ENCODE results near the gene NAT14. TPM values are rescaled to one million over a fixed set of nuclear protein-coding genes. Genes with fewer than 3 reads are reported as not detected.
A peak's percentile ranks its signal among the peaks of the same experiment; 100 is the strongest.

NAT14 gene
- polyA plus RNA-seq, 1 of the 3 experiments (the other 2 are of a cell fraction), result 89.9 TPM

DNA sequence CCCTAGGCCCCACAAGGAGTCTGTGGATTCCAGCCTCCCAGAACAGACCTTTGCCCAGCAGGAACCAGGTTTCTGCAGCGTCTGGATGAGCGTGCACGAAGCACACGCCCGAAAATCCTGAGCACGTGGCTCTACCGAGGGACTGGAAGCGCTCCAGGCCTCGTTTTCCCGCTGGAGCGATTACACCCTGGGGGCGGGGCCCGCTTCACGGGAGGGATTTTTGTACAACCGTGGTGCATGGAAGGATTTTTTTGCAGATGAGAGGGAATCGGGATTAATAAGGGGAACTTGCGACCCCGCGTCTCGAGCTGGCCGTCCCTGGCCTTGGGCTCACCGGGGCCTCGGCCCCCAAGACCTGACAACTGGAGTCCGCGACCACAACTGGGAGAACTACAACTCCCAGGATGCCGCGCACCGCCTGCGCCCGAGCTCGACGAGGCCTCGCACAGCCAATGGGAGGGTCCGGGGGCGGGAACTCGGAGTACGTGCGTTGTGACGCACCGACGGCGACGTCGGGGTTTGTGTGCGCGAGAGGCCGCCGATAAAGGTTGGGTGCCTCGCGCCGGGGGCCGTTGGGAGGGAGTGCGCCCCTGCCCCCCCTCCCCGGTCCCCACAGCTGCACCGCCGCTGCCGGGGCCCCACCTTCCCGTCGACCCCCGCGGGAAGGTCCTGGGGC is 8.8 kb upstream of the NAT14 start, which contains the start of gene ZNF628:
Gene ZNF628, plus strand, starts transcription at position 518 of the 676 bp plus-strand sequence. CDS start 3,294 bp downstream, outside the sequence.
- Histone ChIP-seq H3F3A (replicated peaks; ENCODE audit: insufficient read depth) (peaks cover 11% of the 10 kb centered on the region), H3K4me1 (ENCODE audit: control insufficient read depth in 1 of 2, insufficient read depth in 2 of 2, low read depth in 1 of 2, low read length in 1 of 2) (peaks cover 11 to 16% of the 10 kb centered on the region in 2 experiments; a peak in 2 of 4 replicates), H3K9me3 (no peaks in the 10 kb centered on the region), H3K9ac (peak within 1 kb of the TSS; percentile 59), H3K27me3 (ENCODE audit: insufficient read depth) (no peaks in the 10 kb centered on the region), H2AFZ (ENCODE audit: low read depth) (peak within 1 kb of the TSS; percentile 89), H3K9me2 (no peaks in the 10 kb centered on the region), H3K4me2 (peak within 1 kb of the TSS; percentile 91), H4K20me1 (ENCODE audit: insufficient read depth) (no peaks in the 10 kb centered on the region), H3K4me3 (ENCODE audit: low read depth in 2 of 2, low read length in 1 of 2) (peak within 1 kb of the TSS; percentile 56 to 79), H3K79me2 (ENCODE audit: insufficient read depth) (peaks cover 31% of the 10 kb centered on the region), H3K27ac (ENCODE audit: low read depth in 2 of 2, low read length in 1 of 2) (peak within 1 kb of the TSS; percentile 64 to 91), H3K36me3 (replicated peaks in 1 of 2; ENCODE audit: control insufficient read depth in 1 of 2, insufficient read depth in 2 of 2, low read length in 1 of 2) (peaks cover 0 to under 1% of the 10 kb centered on the region in 2 experiments)
- ChIA-PET POLR2A (interaction anchor here (0.6 to 2.0 kb wide), 13 partner anchors 9 to 248 kb away, joined by 3 to 15 read pairs (median 4); partner anchors contain the start of genes FIZ1, ISOC2, NAT14 and TMEM238), CTCF (interaction anchor here (0.6 to 7.8 kb wide), 13 partner anchors 9 to 335 kb away, joined by 3 to 46 read pairs (median 4); partner anchors contain the start of genes NAT14 and ZNF524)
- DNase-seq, result peak; percentile 96
- WGBS (ENCODE audit: low lambda C conversion rate), result 9% methylated on average over 10 of the region's 61 CpGs
- no peak for TF ChIP-seq SIN3A (IDR thresholded peaks at IDR 0.05; ENCODE audit: borderline replicate concordance, low read depth, low read length)
- peak; percentile 89 for TF ChIP-seq CHD2 (IDR thresholded peaks at IDR 0.05; ENCODE audit: low read length, partially characterized antibody)
- no peak for TF ChIP-seq USF2 (IDR thresholded peaks at IDR 0.05; ENCODE audit: borderline replicate concordance, low read depth, low read length)
- no peak for TF ChIP-seq YY1 (IDR thresholded peaks at IDR 0.05; ENCODE audit: low read depth)
- TF ChIP-seq ZBTB33 (IDR thresholded peaks at IDR 0.05; ENCODE audit: borderline replicate concordance, low read depth), result 0 out of 2 replicates have a peak, but pooled peaks have one; percentile 16
- TF ChIP-seq NFIC (IDR thresholded peaks at IDR 0.05; ENCODE audit: borderline replicate concordance), result no peak
- TF ChIP-seq ELF1 (IDR thresholded peaks at IDR 0.05), result peak; percentile 53
- TF ChIP-seq EP300 (IDR thresholded peaks at IDR 0.05; ENCODE audit: borderline replicate concordance in 1 of 2, low read depth in 1 of 2, low read length in 1 of 2), result no peak; a peak in 1 of 4 replicates
- no peak for TF ChIP-seq RXRA (IDR thresholded peaks at IDR 0.05; ENCODE audit: borderline replicate concordance, low read depth)
- no peak for TF ChIP-seq MEF2A (IDR thresholded peaks at IDR 0.05; ENCODE audit: borderline replicate concordance, low read depth)
- no peak for TF ChIP-seq RAD21 (IDR thresholded peaks at IDR 0.05; ENCODE audit: low read length)
- TF ChIP-seq FOXJ3 (CRISPR knock-in tag; IDR thresholded peaks at IDR 0.05), result no peak
- TF ChIP-seq, protein P1, sequence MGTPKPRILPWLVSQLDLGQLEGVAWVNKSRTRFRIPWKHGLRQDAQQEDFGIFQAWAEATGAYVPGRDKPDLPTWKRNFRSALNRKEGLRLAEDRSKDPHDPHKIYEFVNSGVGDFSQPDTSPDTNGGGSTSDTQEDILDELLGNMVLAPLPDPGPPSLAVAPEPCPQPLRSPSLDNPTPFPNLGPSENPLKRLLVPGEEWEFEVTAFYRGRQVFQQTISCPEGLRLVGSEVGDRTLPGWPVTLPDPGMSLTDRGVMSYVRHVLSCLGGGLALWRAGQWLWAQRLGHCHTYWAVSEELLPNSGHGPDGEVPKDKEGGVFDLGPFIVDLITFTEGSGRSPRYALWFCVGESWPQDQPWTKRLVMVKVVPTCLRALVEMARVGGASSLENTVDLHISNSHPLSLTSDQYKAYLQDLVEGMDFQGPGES (IDR thresholded peaks at IDR 0.05; ENCODE audit: low read depth, low read length), result peak; percentile 28; the same call in 1 of the 2 replicates
- peak; percentile 51; the same call in 1 of the 2 replicates for TF ChIP-seq NRF1 (IDR thresholded peaks at IDR 0.05; ENCODE audit: low read depth, low read length)
- TF ChIP-seq FOSL2 (IDR thresholded peaks at IDR 0.05; ENCODE audit: borderline replicate concordance, low read depth), result no peak
- TF ChIP-seq TAF1 (IDR thresholded peaks at IDR 0.05; ENCODE audit: borderline replicate concordance, low read depth, low read length), result no peak; the same call in 1 of the 2 replicates
- 0 out of 2 replicates have a peak, but pooled peaks have one; percentile 26 for TF ChIP-seq RFX5 (IDR thresholded peaks at IDR 0.05; ENCODE audit: low read length)
- TF ChIP-seq, protein P2, sequence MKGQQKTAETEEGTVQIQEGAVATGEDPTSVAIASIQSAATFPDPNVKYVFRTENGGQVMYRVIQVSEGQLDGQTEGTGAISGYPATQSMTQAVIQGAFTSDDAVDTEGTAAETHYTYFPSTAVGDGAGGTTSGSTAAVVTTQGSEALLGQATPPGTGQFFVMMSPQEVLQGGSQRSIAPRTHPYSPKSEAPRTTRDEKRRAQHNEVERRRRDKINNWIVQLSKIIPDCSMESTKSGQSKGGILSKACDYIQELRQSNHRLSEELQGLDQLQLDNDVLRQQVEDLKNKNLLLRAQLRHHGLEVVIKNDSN (IDR thresholded peaks at IDR 0.05; ENCODE audit: borderline replicate concordance, low read depth), result no peak
- peak; percentile 88 for TF ChIP-seq MXI1 (IDR thresholded peaks at IDR 0.05; ENCODE audit: low read depth, low read length)
- peak; percentile 48 for TF ChIP-seq PBX3 (IDR thresholded peaks at IDR 0.05)
- 0 out of 2 replicates have a peak, but pooled peaks have one; percentile 7 for TF ChIP-seq RCOR1 (IDR thresholded peaks at IDR 0.05; ENCODE audit: low read length)
- no peak for TF ChIP-seq EZH2phosphoT487 (IDR thresholded peaks at IDR 0.05; ENCODE audit: borderline replicate concordance, low read depth)
- TF ChIP-seq, protein P3, sequence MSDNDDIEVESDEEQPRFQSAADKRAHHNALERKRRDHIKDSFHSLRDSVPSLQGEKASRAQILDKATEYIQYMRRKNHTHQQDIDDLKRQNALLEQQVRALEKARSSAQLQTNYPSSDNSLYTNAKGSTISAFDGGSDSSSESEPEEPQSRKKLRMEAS (IDR thresholded peaks at IDR 0.05; ENCODE audit: low read depth), result peak; percentile 99
- TF ChIP-seq TCF12 (IDR thresholded peaks at IDR 0.05), result no peak
- TF ChIP-seq POLR2AphosphoS5 (IDR thresholded peaks at IDR 0.05; ENCODE audit: low read depth, low read length), result 0 out of 2 replicates have a peak, but pooled peaks have one; percentile 43

Measured in SK-N-SH (cell line).